Mucosa of rectum (tissue), 2 donors: ENCODE measurements around the gene TESPA1.

ENCODE experiments used
- H3K27ac ChIP-seq, 2 donors: one replicate each; pipeline ENCODE4 v1.7.0; 2013; ENCODE audit warnings: inconsistent platforms in 2 of 2, low read depth in 2 of 2, low read length in 2 of 2
- H3K27me3 ChIP-seq, 2 donors: one replicate each; pipeline ENCODE4 v1.7.0; 2013; ENCODE audit warnings: low read length in 2 of 2; ENCODE audit not compliant: control insufficient read depth in 2 of 2, insufficient read depth in 2 of 2
- H3K36me3 ChIP-seq, 2 donors: one replicate each; pipeline ENCODE4 v1.7.0; 2013; ENCODE audit warnings: low read length in 2 of 2; ENCODE audit not compliant: control insufficient read depth in 2 of 2, insufficient read depth in 2 of 2
- H3K4me1 ChIP-seq, 2 donors: one replicate each; pipeline ENCODE4 v1.7.0; 2013; ENCODE audit warnings: low read length in 2 of 2, mild to moderate bottlenecking in 1 of 2; ENCODE audit not compliant: control insufficient read depth in 2 of 2, insufficient read depth in 2 of 2
- H3K4me3 ChIP-seq, 2 donors: one replicate each; pipeline ENCODE4 v1.7.0; 2013; ENCODE audit warnings: low read length in 2 of 2
- H3K9ac ChIP-seq, 2 donors: one replicate each; pipeline ENCODE4 v1.7.0; 2013; ENCODE audit warnings: low read length in 2 of 2, low read depth in 1 of 2, mild to moderate bottlenecking in 1 of 2
- H3K9me3 ChIP-seq, 2 donors: one replicate each; pipeline ENCODE4 v1.7.0; 2013; ENCODE audit warnings: low read length in 2 of 2; ENCODE audit not compliant: control insufficient read depth in 2 of 2
- donor health status: healthy.
- donor health status: Normal muscosa, but diverticular disease.

The TESPA1 gene

GRCh38 chr12:54968181-54968730, 16.3 kb downstream of the TESPA1 start:
- Histone ChIP-seq H3K4me3 (no peak overlapping the region), H3K9ac (no peak overlapping the region), H3K27me3 (no peaks in the 10 kb centered on the region), H3K4me1 (no peaks in the 10 kb centered on the region), H3K9me3 (no peaks in the 10 kb centered on the region), H3K36me3 (no peaks in the 10 kb centered on the region), H3K27ac (no peak overlapping the region)

- Histone ChIP-seq H3K36me3 (no peaks in the 10 kb centered on the region), H3K9ac (no peak overlapping the region), H3K27ac (no peak overlapping the region), H3K9me3 (no peaks in the 10 kb centered on the region), H3K4me3 (no peak overlapping the region), H3K4me1 (no peaks in the 10 kb centered on the region), H3K27me3 (no peaks in the 10 kb centered on the region)
These were observed 17.1 kb downstream of the TESPA1 start for GRCh38 chr12:54967461-54967860.

- Histone ChIP-seq H3K4me3 (no peak overlapping the region), H3K27ac (no peak overlapping the region), H3K4me1 (no peaks in the 10 kb centered on the region), H3K9ac (no peak overlapping the region), H3K27me3 (no peaks in the 10 kb centered on the region), H3K9me3 (no peaks in the 10 kb centered on the region), H3K36me3 (no peaks in the 10 kb centered on the region)
These were observed 23.4 kb downstream of the TESPA1 start for GRCh38 chr12:54961190-54961589.

- no peak overlapping the region for H3K27ac ChIP-seq
- H3K9me3 ChIP-seq = no peaks in the 10 kb centered on the region
- H3K9ac ChIP-seq = no peak overlapping the region
- H3K36me3 ChIP-seq = no peaks in the 10 kb centered on the region
- H3K27me3 ChIP-seq = no peaks in the 10 kb centered on the region
- H3K4me1 ChIP-seq = no peaks in the 10 kb centered on the region
- no peak overlapping the region for H3K4me3 ChIP-seq
These were observed 25.1 kb downstream of the TESPA1 start for GRCh38 chr12:54959291-54960018.

- no peak overlapping the region for H3K9ac ChIP-seq
- no peaks in the 10 kb centered on the region for H3K9me3 ChIP-seq
- H3K36me3 ChIP-seq = no peaks in the 10 kb centered on the region
- no peaks in the 10 kb centered on the region for H3K4me1 ChIP-seq
- no peaks in the 10 kb centered on the region for H3K27me3 ChIP-seq
- H3K27ac ChIP-seq = no peak overlapping the region
- no peak overlapping the region for H3K4me3 ChIP-seq
These were observed 26.4 kb downstream of the TESPA1 start for GRCh38 chr12:54958048-54958658.

- Histone ChIP-seq H3K27ac (no peak overlapping the region), H3K9ac (no peak overlapping the region), H3K4me1 (no peaks in the 10 kb centered on the region), H3K4me3 (no peak overlapping the region), H3K27me3 (no peaks in the 10 kb centered on the region), H3K9me3 (no peaks in the 10 kb centered on the region), H3K36me3 (no peaks in the 10 kb centered on the region)
These were observed 27.5 kb downstream of the TESPA1 start for GRCh38 chr12:54956818-54957641.

GRCh38 chr12:54956322-54956721, 28.2 kb downstream of the TESPA1 start:
- Histone ChIP-seq H3K27ac (no peak overlapping the region), H3K9me3 (no peaks in the 10 kb centered on the region), H3K4me3 (no peak overlapping the region), H3K27me3 (no peaks in the 10 kb centered on the region), H3K36me3 (no peaks in the 10 kb centered on the region), H3K9ac (no peak overlapping the region), H3K4me1 (no peaks in the 10 kb centered on the region)

GRCh38 chr12:54954801-54955200, 29.8 kb downstream of the TESPA1 start:
- H3K36me3 ChIP-seq = no peaks in the 10 kb centered on the region
- H3K27ac ChIP-seq = no peak overlapping the region
- no peaks in the 10 kb centered on the region for H3K27me3 ChIP-seq
- H3K9ac ChIP-seq = no peak overlapping the region
- no peaks in the 10 kb centered on the region for H3K9me3 ChIP-seq
- no peak overlapping the region for H3K4me3 ChIP-seq
- no peaks in the 10 kb centered on the region for H3K4me1 ChIP-seq

- H3K36me3 ChIP-seq = no peaks in the 10 kb centered on the region
- H3K27ac ChIP-seq = no peak overlapping the region
- H3K4me1 ChIP-seq = no peaks in the 10 kb centered on the region
- H3K27me3 ChIP-seq = no peaks in the 10 kb centered on the region
- H3K4me3 ChIP-seq = no peak overlapping the region
- H3K9me3 ChIP-seq = no peaks in the 10 kb centered on the region
- H3K9ac ChIP-seq = no peak overlapping the region
These were observed 30.3 kb downstream of the TESPA1 start for GRCh38 chr12:54954228-54954627.
